SJSA1 (cell line): ENCODE measurements around the gene BAIAP2L1. TPM values are rescaled to one million over a fixed set of nuclear protein-coding genes. Genes with fewer than 3 reads are reported as not detected.
A peak's percentile ranks its signal among the peaks of the same experiment; 100 is the strongest.

ENCODE experiments used
- DNase-seq, 2 experiments: peaks; one replicate each; pipeline ENCODE4 v3.0.0-alpha.2; 2015 to 2020; ENCODE audit warnings: low spot score in 2 of 2, low read depth in 1 of 2
- H3K27ac ChIP-seq: fragments of 250-450 bp; sonication (Bioruptor Pico); 2 replicates; pipeline ENCODE4 v1.5.1; 2020; ENCODE audit warnings: mild to moderate bottlenecking, moderate library complexity
- H3K27me3 ChIP-seq: fragments of 250-450 bp; sonication (Bioruptor Pico); replicated peaks from 2 replicates; pipeline ENCODE4 v1.5.1; 2020; ENCODE audit warnings: mild to moderate bottlenecking, moderate library complexity
- H3K36me3 ChIP-seq: fragments of 250-450 bp; sonication (Bioruptor Pico); 2 replicates; pipeline ENCODE4 v1.5.1; 2020; ENCODE audit warnings: mild to moderate bottlenecking
- H3K4me1 ChIP-seq: fragments of 250-450 bp; sonication (Bioruptor Pico); replicated peaks from 2 replicates; pipeline ENCODE4 v1.6.1; 2021; ENCODE audit warnings: mild to moderate bottlenecking
- H3K4me3 ChIP-seq: fragments of 250-450 bp; sonication (Bioruptor Pico); 2 replicates; pipeline ENCODE4 v1.5.1; 2020; ENCODE audit warnings: mild to moderate bottlenecking
- H3K9me3 ChIP-seq: fragments of 250-450 bp; sonication (Bioruptor Pico); replicated peaks from 2 replicates; pipeline ENCODE4 v1.5.1; 2020; ENCODE audit warnings: mild to moderate bottlenecking
- total RNA-seq: library from RNA; depleted of rRNA; stranded (reverse); fragments of >200 nt; shearing (Covaris generic); gene quantifications from 2 replicates; pipeline ENCODE4 v1.2.3, GENCODE V29; 2014

The BAIAP2L1 gene
- total RNA-seq, 1 experiment from 2014 or later, result 15.9 TPM

GRCh38 chr7:98360221-98361130, 40.4 kb downstream of the BAIAP2L1 start:
- H3K4me1 ChIP-seq, result no peaks in the 10 kb centered on the region
- H3K27me3 ChIP-seq, result no peaks in the 10 kb centered on the region
- DNase-seq, result no peak
- no peaks in the 10 kb centered on the region for H3K9me3 ChIP-seq
- no peak overlapping the region for H3K27ac ChIP-seq
- H3K36me3 ChIP-seq, result no peaks in the 10 kb centered on the region
- no peak overlapping the region for H3K4me3 ChIP-seq

GRCh38 chr7:98359395-98359794, 41.5 kb downstream of the BAIAP2L1 start:
- no peaks in the 10 kb centered on the region for H3K9me3 ChIP-seq
- no peaks in the 10 kb centered on the region for H3K36me3 ChIP-seq
- H3K27me3 ChIP-seq, result no peaks in the 10 kb centered on the region
- DNase-seq, result no peak
- no peak overlapping the region for H3K27ac ChIP-seq
- peaks cover 9% of the 10 kb centered on the region for H3K4me1 ChIP-seq
- no peak overlapping the region for H3K4me3 ChIP-seq

- no peaks in the 10 kb centered on the region for H3K9me3 ChIP-seq
- no peak overlapping the region for H3K4me3 ChIP-seq
- no peaks in the 10 kb centered on the region for H3K36me3 ChIP-seq
- H3K27me3 ChIP-seq, result no peaks in the 10 kb centered on the region
- no peak overlapping the region for H3K27ac ChIP-seq
- DNase-seq, result no peak
- H3K4me1 ChIP-seq, result peaks cover 16% of the 10 kb centered on the region
Observed at GRCh38 chr7:98358706-98359105, 42.2 kb downstream of the BAIAP2L1 start.

GRCh38 chr7:98357751-98358161, 43.1 kb downstream of the BAIAP2L1 start:
- Histone ChIP-seq H3K4me3 (no peak overlapping the region), H3K4me1 (peaks cover 21% of the 10 kb centered on the region), H3K27me3 (no peaks in the 10 kb centered on the region), H3K9me3 (no peaks in the 10 kb centered on the region), H3K27ac (no peak overlapping the region), H3K36me3 (no peaks in the 10 kb centered on the region)
- DNase-seq, result no peak

- no peaks in the 10 kb centered on the region for H3K27me3 ChIP-seq
- H3K9me3 ChIP-seq, result no peaks in the 10 kb centered on the region
- peaks cover 23% of the 10 kb centered on the region for H3K4me1 ChIP-seq
- no peak overlapping the region for H3K4me3 ChIP-seq
- no peak for DNase-seq
- H3K36me3 ChIP-seq, result no peaks in the 10 kb centered on the region
- H3K27ac ChIP-seq, result no peak overlapping the region
Observed at GRCh38 chr7:98355250-98355538, 45.7 kb downstream of the BAIAP2L1 start.

- Histone ChIP-seq H3K36me3 (no peaks in the 10 kb centered on the region), H3K27ac (peak overlapping the region; percentile 71), H3K4me3 (no peak overlapping the region), H3K4me1 (peaks cover 23% of the 10 kb centered on the region), H3K9me3 (no peaks in the 10 kb centered on the region), H3K27me3 (no peaks in the 10 kb centered on the region)
- DNase-seq, result peak; percentile 80 to 86
Observed at GRCh38 chr7:98354511-98355249, 46.2 kb downstream of the BAIAP2L1 start.

GRCh38 chr7:98354052-98354451, 46.8 kb downstream of the BAIAP2L1 start:
- Histone ChIP-seq H3K27me3 (no peaks in the 10 kb centered on the region), H3K27ac (peak overlapping the region; percentile 71), H3K4me1 (peaks cover 23% of the 10 kb centered on the region), H3K4me3 (no peak overlapping the region), H3K36me3 (no peaks in the 10 kb centered on the region), H3K9me3 (no peaks in the 10 kb centered on the region)
- DNase-seq, result no peak

GRCh38 chr7:98352621-98353020, 48.3 kb downstream of the BAIAP2L1 start:
- Histone ChIP-seq H3K27ac (peak overlapping the region; percentile 8; the same call in 1 of the 2 replicates), H3K9me3 (no peaks in the 10 kb centered on the region), H3K36me3 (no peaks in the 10 kb centered on the region), H3K27me3 (no peaks in the 10 kb centered on the region), H3K4me3 (no peak overlapping the region), H3K4me1 (peaks cover 23% of the 10 kb centered on the region)
- peak in 1 of 2 experiments; percentile 29 for DNase-seq

GRCh38 chr7:98351136-98351535, 49.8 kb downstream of the BAIAP2L1 start:
- DNase-seq, result no peak
- no peaks in the 10 kb centered on the region for H3K36me3 ChIP-seq
- H3K4me3 ChIP-seq, result no peak overlapping the region
- H3K9me3 ChIP-seq, result no peaks in the 10 kb centered on the region
- no peaks in the 10 kb centered on the region for H3K27me3 ChIP-seq
- no peak overlapping the region for H3K27ac ChIP-seq
- H3K4me1 ChIP-seq, result peaks cover 23% of the 10 kb centered on the region

- Histone ChIP-seq H3K27me3 (no peaks in the 10 kb centered on the region), H3K4me3 (no peak overlapping the region), H3K4me1 (peaks cover 9% of the 10 kb centered on the region), H3K27ac (no peak overlapping the region), H3K9me3 (no peaks in the 10 kb centered on the region), H3K36me3 (no peaks in the 10 kb centered on the region)
- DNase-seq, result no peak
Observed at GRCh38 chr7:98348726-98349474, 52.0 kb downstream of the BAIAP2L1 start.

GRCh38 chr7:98346515-98347069, 54.3 kb downstream of the BAIAP2L1 start:
- no peaks in the 10 kb centered on the region for H3K27me3 ChIP-seq

GRCh38 chr7:98341106-98341505, 59.8 kb downstream of the BAIAP2L1 start:
- Histone ChIP-seq H3K4me3 (no peak overlapping the region), H3K27me3 (no peaks in the 10 kb centered on the region), H3K4me1 (no peaks in the 10 kb centered on the region), H3K27ac (no peak overlapping the region), H3K36me3 (no peaks in the 10 kb centered on the region), H3K9me3 (no peaks in the 10 kb centered on the region)
- DNase-seq, result no peak

More at GRCh38 chr7:98346515-98347069, 54.3 kb downstream of the BAIAP2L1 start:
- Histone ChIP-seq H3K9me3 (no peaks in the 10 kb centered on the region), H3K27ac (no peak overlapping the region), H3K4me1 (no peaks in the 10 kb centered on the region), H3K36me3 (no peaks in the 10 kb centered on the region), H3K4me3 (no peak overlapping the region)
- DNase-seq, result no peak

GRCh38 chr7:98339043-98339442, 61.8 kb downstream of the BAIAP2L1 start:
- no peaks in the 10 kb centered on the region for H3K9me3 ChIP-seq
- H3K27me3 ChIP-seq, result no peaks in the 10 kb centered on the region
- H3K4me1 ChIP-seq, result no peaks in the 10 kb centered on the region
- H3K4me3 ChIP-seq, result no peak overlapping the region
- DNase-seq, result no peak
- no peaks in the 10 kb centered on the region for H3K36me3 ChIP-seq
- H3K27ac ChIP-seq, result no peak overlapping the region
